Suprapubic skin (tissue), 4 donors: ENCODE data around the gene LTA4H. TPM values are rescaled to one million over a fixed set of nuclear protein-coding genes. Genes with fewer than 3 reads are reported as not detected.

Source experiments
- DNase-seq, 2 donors: peaks; one replicate each; pipeline ENCODE4 v3.0.0-alpha.2; 2019; ENCODE audit warnings: low spot score in 2 of 2
- H3K27ac ChIP-seq: fragments of 200-600 bp; sonication (generic); one replicate; pipeline ENCODE4 v1.5.1; 2019
- H3K27me3 ChIP-seq: fragments of 200-600 bp; sonication (generic); one replicate; pipeline ENCODE4 v1.5.1; 2019
- H3K36me3 ChIP-seq: fragments of 200-600 bp; sonication (generic); one replicate; pipeline ENCODE4 v1.5.1; 2019
- H3K4me1 ChIP-seq: fragments of 200-600 bp; sonication (generic); one replicate; pipeline ENCODE4 v1.5.1; 2019
- H3K4me3 ChIP-seq: fragments of 200-600 bp; sonication (generic); one replicate; pipeline ENCODE4 v1.5.1; 2019; ENCODE audit warnings: mild to moderate bottlenecking
- H3K9me3 ChIP-seq: fragments of 200-600 bp; sonication (generic); one replicate; pipeline ENCODE4 v1.5.1; 2019
- CTCF ChIP-seq, 2 donors: fragments of 200-600 bp in 1 of 2; fragments of 450-650 bp in 1 of 2; sonication (generic) in 1 of 2; IDR thresholded peaks; one replicate each; pipeline ENCODE4 v1.5.1; 2016 to 2019; ENCODE audit warnings: antibody characterized with exemption in 2 of 2, mild to moderate bottlenecking in 1 of 2, moderate library complexity in 1 of 2
- EP300 ChIP-seq: sonication (generic); formaldehyde crosslinking; IDR thresholded peaks from one replicate; pipeline ENCODE4 v1.6.1; 2017; ENCODE audit warnings: antibody characterized with exemption
- POLR2A ChIP-seq, 2 donors: fragments of 450-650 bp; IDR thresholded peaks; one replicate each; pipeline ENCODE4 v1.6.1; 2017; ENCODE audit warnings: antibody characterized with exemption in 2 of 2, mild to moderate bottlenecking in 2 of 2, moderate library complexity in 2 of 2
- POLR2AphosphoS5 ChIP-seq, 3 donors: sonication (generic); formaldehyde crosslinking; IDR thresholded peaks; one replicate each; pipeline ENCODE4 v1.6.1; 2017; ENCODE audit warnings: antibody characterized with exemption in 3 of 3
- WGBS: methylation state at CpG from one replicate; pipeline ENCODE4 v1.1.5; 2018; 5-methylcytosine and 5-hydroxymethylcytosine counted together
- total RNA-seq, 4 donors: library from RNA; depleted of rRNA; stranded (reverse); fragments of >200 nt; gene quantifications; one replicate each; pipeline ENCODE4 v1.1.0, GENCODE V29; 2016

LTA4H gene
- total RNA-seq, 4 donors from 2014 or later: 61.8 to 89.7 (median 80.1) TPM

GRCh38 chr12:95990136-95990535, 45.3 kb downstream of the LTA4H start:
- WGBS: 80% methylated on average over 7 of the region's 7 CpGs
- no peak for DNase-seq
- Histone ChIP-seq H3K27ac (no peak overlapping the region), H3K4me3 (no peak overlapping the region), H3K27me3 (no peaks in the 10 kb centered on the region), H3K4me1 (peaks cover 3% of the 10 kb centered on the region), H3K9me3 (no peaks in the 10 kb centered on the region), H3K36me3 (no peaks in the 10 kb centered on the region)
- TF ChIP-seq POLR2A (IDR thresholded peaks at IDR 0.05) (no peak), CTCF (IDR thresholded peaks at IDR 0.05) (no peak), POLR2AphosphoS5 (IDR thresholded peaks at IDR 0.05) (no peak), EP300 (no peak)

- H3K4me1 ChIP-seq: peaks cover 3% of the 10 kb centered on the region
- no peak for TF ChIP-seq EP300
- TF ChIP-seq POLR2A (IDR thresholded peaks at IDR 0.05): no peak
- TF ChIP-seq POLR2AphosphoS5 (IDR thresholded peaks at IDR 0.05): no peak
- no peak for TF ChIP-seq CTCF (IDR thresholded peaks at IDR 0.05)
- no peaks in the 10 kb centered on the region for H3K36me3 ChIP-seq
- 52% methylated on average over 4 of the region's 4 CpGs for WGBS
- no peaks in the 10 kb centered on the region for H3K9me3 ChIP-seq
- H3K27ac ChIP-seq: no peak overlapping the region
- no peak for DNase-seq
- no peaks in the 10 kb centered on the region for H3K27me3 ChIP-seq
- H3K4me3 ChIP-seq: no peak overlapping the region
Observed at GRCh38 chr12:95989504-95990123, 45.8 kb downstream of the LTA4H start.

- 84% methylated on average over 11 of the region's 11 CpGs for WGBS
- Histone ChIP-seq H3K4me1 (peaks cover 3% of the 10 kb centered on the region), H3K27ac (no peak overlapping the region), H3K27me3 (no peaks in the 10 kb centered on the region), H3K36me3 (no peaks in the 10 kb centered on the region), H3K9me3 (no peaks in the 10 kb centered on the region), H3K4me3 (no peak overlapping the region)
- no peak for DNase-seq
- no peak for TF ChIP-seq POLR2A (IDR thresholded peaks at IDR 0.05)
- no peak for TF ChIP-seq CTCF (IDR thresholded peaks at IDR 0.05)
- no peak for TF ChIP-seq EP300
- no peak for TF ChIP-seq POLR2AphosphoS5 (IDR thresholded peaks at IDR 0.05)
Observed at GRCh38 chr12:95988506-95989275, 46.7 kb downstream of the LTA4H start.

GRCh38 chr12:95986635-95987570, 48.5 kb downstream of the LTA4H start:
- Histone ChIP-seq H3K4me1 (peaks cover 3% of the 10 kb centered on the region), H3K4me3 (no peak overlapping the region), H3K36me3 (no peaks in the 10 kb centered on the region), H3K9me3 (no peaks in the 10 kb centered on the region), H3K27ac (no peak overlapping the region), H3K27me3 (no peaks in the 10 kb centered on the region)
- 82% methylated on average over 14 of the region's 14 CpGs for WGBS
- DNase-seq: no peak
- no peak for TF ChIP-seq POLR2A (IDR thresholded peaks at IDR 0.05)
- no peak for TF ChIP-seq EP300
- no peak for TF ChIP-seq CTCF (IDR thresholded peaks at IDR 0.05)
- no peak for TF ChIP-seq POLR2AphosphoS5 (IDR thresholded peaks at IDR 0.05)
